HG03280 (cell line): ENCODE results near the gene TMEM30A.

Source experiments
- ATAC-seq: cut with Tn5 transposase; IDR thresholded peaks from one replicate; pipeline ENCODE4 v1.9.1; 2021; ENCODE audit warnings: mild to moderate bottlenecking, moderate library complexity; ENCODE audit not compliant: unreplicated experiment

The TMEM30A gene

GRCh38 chr6:75292555-75292954 is 8.0 kb upstream of the TMEM30A start:
- no peak for ATAC-seq

- ATAC-seq = no peak
Measured at GRCh38 chr6:75291744-75292143, 7.2 kb upstream of the TMEM30A start.

GRCh38 chr6:75291331-75291730 is 6.7 kb upstream of the TMEM30A start:
- ATAC-seq = no peak

DNA sequence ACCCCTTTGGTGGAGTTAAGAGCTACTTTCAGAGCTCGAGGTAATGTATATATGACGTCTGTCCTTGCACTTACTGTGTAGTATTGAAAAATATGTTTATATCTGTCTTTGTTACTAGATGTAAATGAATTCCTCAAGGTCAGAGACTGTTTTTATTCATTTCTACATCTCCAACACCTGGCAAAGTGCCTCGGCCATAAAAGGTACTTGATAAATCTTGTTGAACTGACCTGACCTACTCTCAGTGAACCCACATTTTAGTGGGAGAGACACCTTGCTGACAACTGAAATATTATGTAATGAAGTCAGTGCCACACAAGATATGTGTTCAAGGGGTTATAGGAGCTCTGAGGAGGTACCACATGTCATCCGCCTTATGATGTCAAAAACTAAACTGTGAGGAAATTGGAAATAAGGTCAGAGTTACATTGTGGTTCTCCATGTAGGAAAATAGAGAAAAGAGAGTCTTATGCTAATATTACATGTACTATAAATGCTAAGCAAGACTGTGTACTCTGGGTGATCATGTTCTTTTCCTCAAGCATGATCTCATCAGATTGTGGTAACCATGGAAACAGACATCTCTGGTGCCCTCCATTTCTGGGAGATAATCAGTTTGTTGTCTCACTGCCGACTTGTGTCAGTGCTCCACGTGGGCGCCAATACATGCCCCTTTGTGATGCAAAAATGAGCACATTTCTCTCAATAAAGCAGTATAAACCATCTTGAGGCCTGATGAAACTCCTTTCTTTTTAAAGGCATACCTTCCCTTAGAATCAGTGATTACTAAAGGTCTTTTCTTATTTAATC is 5.7 kb upstream of the TMEM30A start:
- no peak for ATAC-seq

DNA sequence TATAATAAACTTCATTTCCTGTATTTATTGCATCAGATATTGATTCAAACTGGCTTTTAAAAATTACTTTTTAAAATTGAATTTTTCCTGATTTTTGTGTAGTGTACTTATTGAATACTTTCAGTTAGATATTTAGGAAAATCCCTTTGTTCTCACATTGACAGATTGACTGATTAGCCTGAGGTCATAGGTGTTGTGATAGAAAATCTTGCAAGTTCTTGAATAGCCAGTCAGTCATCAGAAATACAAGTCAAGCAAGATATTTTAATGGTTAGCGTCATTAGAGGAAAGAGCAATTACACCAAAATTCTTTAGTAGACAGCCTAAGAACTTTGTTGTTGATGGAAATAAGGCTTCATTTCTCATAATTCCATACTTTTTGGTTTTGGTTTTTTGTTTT is 3.4 kb upstream of the TMEM30A start:
- no peak for ATAC-seq

DNA sequence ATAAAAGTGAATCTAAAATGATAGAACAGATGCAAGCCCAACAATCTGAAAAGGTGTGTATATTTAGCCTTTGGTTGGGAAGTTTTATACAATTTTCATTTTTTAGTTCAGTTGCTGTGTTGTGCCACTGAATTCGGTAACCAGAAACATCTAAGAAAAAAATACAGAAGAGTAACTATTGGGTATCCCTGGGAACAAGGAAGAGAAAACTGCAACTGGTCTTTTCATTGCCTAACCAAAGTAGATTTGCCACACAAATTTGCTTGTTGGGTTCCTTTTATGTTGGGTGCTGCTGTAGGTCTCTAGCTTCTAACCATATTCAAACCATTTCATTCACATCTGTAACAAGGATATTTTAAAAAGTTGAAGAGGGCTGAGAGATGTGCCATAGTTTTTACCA is 2.8 kb upstream of the TMEM30A start:
- no peak for ATAC-seq

DNA sequence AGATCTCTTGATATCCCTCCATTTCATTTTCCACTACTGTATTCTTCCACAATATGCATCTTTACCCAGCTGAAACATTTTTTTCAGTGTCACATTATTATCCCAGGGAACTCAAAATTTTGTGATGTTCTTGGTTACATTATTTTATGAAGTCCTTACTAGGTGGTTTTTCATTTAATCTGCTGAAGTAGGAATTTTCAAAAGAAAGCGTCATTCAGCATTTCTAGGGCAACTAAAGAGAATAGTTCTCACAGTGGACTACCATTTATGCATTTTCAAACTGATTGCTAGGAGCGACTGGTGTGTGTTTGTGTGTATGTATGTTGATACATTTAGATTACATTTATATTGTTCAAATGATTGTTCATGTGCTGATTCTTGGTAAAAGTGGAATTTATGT is 2.4 kb upstream of the TMEM30A start:
- ATAC-seq = no peak

DNA sequence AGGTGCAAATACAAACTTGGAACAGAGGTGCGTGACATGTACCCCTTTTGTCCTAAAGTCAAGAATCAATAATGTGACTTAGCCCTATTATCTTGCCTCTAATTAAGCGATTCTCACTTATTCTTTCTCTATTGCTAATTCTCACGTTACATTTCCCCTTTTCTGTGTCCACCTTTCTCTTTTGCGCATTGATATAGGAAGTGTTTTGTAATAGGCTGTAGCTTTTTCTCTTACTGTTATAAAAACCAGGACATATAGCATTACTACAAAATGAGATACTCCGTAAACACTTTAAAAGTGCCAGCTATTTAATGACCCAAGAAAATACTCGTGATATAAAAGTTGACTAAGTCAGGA is 669 bp upstream of the TMEM30A start:
- no peak for ATAC-seq

GRCh38 chr6:75283907-75284631 is 523 bp downstream of the TMEM30A start:
- ATAC-seq = no peak

DNA sequence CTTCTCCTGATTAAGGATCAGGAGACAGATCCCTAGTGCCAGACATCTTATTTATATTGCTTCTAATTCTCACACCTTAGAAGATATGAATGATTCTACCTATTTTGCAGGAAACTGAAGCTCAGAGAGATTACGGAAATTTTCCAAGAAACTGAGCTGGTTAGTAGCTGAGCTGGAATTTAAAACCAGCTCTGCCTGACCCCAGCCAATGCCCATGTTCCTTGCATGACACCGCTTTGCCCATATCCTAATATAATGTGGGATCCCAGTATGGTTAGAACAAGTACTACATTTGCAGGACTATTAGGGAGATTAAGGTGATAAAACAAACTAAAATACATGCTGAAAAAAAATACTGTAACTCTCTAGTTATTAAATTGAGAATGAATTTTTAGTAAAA is 1.9 kb downstream of the TMEM30A start:
- no peak for ATAC-seq

DNA sequence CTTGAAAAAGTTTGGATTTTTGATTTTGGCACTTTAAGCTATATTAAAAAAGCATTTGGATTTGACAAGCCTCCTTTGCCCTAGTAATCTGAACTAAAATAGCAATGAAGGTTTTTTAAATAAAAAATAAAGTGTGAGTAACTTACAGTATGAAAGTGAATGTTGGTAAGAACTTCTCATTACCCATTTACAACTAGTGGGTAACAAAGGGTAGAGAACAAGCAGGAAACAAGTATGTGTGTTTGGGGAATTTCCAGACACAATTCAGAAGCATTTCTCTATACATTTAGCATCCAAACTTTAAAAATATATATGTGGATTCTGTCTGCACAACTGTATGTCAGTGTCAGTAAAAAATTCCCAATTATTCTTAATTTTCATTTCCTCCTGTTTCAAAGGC is 2.9 kb downstream of the TMEM30A start:
- no peak for ATAC-seq

GRCh38 chr6:75280131-75280855 is 4.3 kb downstream of the TMEM30A start:
- no peak for ATAC-seq

- ATAC-seq = no peak
Measured at GRCh38 chr6:75279418-75279817, 5.2 kb downstream of the TMEM30A start.

DNA sequence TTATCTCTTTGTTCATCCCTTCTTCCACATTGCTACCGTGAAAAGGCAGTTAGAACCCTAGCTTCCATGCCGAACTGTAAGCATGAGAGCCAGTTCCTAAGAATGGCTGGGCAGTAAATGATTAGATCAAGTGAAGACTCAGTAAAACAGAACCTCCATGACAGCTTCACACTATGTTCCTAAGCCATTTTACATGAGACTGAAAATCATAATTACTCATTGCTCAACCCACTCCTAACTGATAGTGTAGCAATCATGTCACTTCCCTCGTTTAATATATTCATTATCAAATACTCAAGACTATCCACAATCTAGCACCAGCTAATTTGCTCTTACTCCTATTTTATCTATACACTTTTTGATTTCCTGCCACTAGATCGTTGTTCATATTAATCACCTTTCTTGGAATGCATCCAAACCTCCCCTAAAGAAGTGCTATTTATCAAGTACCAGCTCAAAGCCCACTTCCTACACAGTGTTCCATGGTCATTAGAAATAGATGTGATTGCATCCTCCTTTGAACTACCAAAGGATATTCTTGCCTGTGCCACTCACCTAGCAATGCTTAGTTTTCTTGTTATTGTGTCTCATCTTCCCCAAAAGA is 6.0 kb downstream of the TMEM30A start:
- ATAC-seq = no peak

DNA sequence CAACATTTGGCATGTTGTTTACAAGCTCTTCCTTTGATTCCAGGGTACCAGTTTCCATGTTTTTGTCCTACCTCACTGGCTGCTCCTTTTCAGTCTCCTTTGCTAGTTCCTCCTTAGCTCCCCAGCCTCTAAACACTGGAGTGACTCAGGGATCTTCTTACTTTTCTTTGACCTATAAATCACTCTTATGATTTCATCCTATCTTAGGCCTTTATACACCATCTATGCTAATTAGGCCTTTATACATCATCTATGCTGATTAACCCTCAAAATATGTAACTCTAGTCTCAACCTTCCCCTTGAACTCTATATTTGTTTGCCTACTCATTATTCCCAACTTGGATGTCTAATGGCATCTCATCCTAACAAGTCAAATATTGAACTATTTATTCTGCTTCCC is 9.5 kb downstream of the TMEM30A start:
- no peak for ATAC-seq

GRCh38 chr6:75273009-75273408 is 11.6 kb downstream of the TMEM30A start:
- no peak for ATAC-seq

DNA sequence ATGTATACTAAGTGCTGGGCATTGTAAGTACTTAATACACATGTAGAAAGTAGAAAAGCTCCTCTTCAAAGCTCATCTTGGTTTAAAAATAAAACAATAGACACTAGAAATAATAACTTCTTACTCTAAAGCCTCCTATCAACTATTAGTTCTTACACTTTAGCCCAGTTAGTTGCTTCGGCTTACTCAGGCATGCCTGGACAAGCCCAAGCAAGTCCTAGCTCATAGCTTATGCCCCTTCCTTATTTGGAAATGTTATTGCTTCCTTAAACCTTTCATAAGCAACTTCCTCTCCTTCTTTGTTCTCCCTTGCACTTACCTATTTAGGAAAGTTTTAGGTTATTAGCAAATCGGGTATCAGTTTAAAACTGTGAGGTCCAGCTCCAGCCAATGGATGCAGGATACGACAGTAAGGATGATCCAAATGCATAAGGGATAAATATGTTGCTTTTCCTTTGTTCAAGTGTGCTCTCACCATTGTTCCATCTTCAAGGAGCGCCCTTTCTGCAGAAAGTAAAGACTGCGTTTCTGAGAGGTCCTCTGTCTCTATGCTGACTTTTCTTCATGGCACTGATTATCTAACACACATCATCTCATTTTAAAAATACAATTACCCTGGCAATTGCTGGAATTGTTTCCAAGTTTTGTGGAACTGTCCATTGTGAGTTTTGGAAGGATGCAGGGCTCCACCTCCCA is 12.3 kb downstream of the TMEM30A start:
- ATAC-seq = no peak

GRCh38 chr6:75268988-75269354 is 15.6 kb downstream of the TMEM30A start:
- no peak for ATAC-seq

- no peak for ATAC-seq
Measured at GRCh38 chr6:75268121-75268987, 16.2 kb downstream of the TMEM30A start.

- ATAC-seq = no peak
Measured at GRCh38 chr6:75267461-75267860, 17.1 kb downstream of the TMEM30A start.
